Fibroblast of the aortic adventitia (primary cell): ENCODE data around the gene SLK. TPM values are rescaled to one million over a fixed set of nuclear protein-coding genes. Genes with fewer than 3 reads are reported as not detected.

ENCODE experiments used
- DNase-seq: peaks from one replicate; pipeline ENCODE4 v3.0.0-alpha.2; 2010; ENCODE audit warnings: low read depth
- H3K4me3 ChIP-seq: 2 replicates; pipeline ENCODE4 v1.5.1; 2011; ENCODE audit warnings: low read depth, mild to moderate bottlenecking, control low read depth, low read length, moderate library complexity
- CTCF ChIP-seq: IDR thresholded peaks from 2 replicates; pipeline ENCODE4 v1.5.1; 2011; ENCODE audit warnings: mild to moderate bottlenecking, low read length, control low read depth, inconsistent platforms; ENCODE audit not compliant: insufficient read depth
- total RNA-seq: library from RNA; depleted of rRNA; stranded (reverse); fragments of >200 nt; gene quantifications from 2 replicates; pipeline ENCODE4 v1.2.3, GENCODE V29; 2012; ENCODE audit warnings: low replicate concordance

The SLK gene
- total RNA-seq, 1 donor: 81.3 TPM

- no peak overlapping the region for H3K4me3 ChIP-seq
- no peak for TF ChIP-seq CTCF
- no peak for DNase-seq
These were observed 89.8 kb downstream of the SLK start for GRCh38 chr10:104056619-104057273.

GRCh38 chr10:104057717-104058116, 90.8 kb downstream of the SLK start:
- no peak for DNase-seq
- no peak overlapping the region for H3K4me3 ChIP-seq
- TF ChIP-seq CTCF: no peak

- TF ChIP-seq CTCF: no peak
- no peak for DNase-seq
- no peak overlapping the region for H3K4me3 ChIP-seq
These were observed 92.4 kb downstream of the SLK start for GRCh38 chr10:104059364-104059763.

GRCh38 chr10:104061196-104061595, 94.3 kb downstream of the SLK start:
- DNase-seq: no peak
- no peak for TF ChIP-seq CTCF
- H3K4me3 ChIP-seq: no peak overlapping the region

GRCh38 chr10:104065748-104066147, 98.8 kb downstream of the SLK start:
- H3K4me3 ChIP-seq: no peak overlapping the region
- TF ChIP-seq CTCF: no peak

GRCh38 chr10:104066945-104067344, 100.0 kb downstream of the SLK start:
- TF ChIP-seq CTCF: no peak
- no peak overlapping the region for H3K4me3 ChIP-seq
- no peak for DNase-seq

More at GRCh38 chr10:104065748-104066147, 98.8 kb downstream of the SLK start:
- no peak for DNase-seq

GRCh38 chr10:104067525-104067924, 100.6 kb downstream of the SLK start:
- no peak for TF ChIP-seq CTCF
- DNase-seq: no peak
- H3K4me3 ChIP-seq: no peak overlapping the region
